ENCODE results near the gene FASTKD1.

DNA sequence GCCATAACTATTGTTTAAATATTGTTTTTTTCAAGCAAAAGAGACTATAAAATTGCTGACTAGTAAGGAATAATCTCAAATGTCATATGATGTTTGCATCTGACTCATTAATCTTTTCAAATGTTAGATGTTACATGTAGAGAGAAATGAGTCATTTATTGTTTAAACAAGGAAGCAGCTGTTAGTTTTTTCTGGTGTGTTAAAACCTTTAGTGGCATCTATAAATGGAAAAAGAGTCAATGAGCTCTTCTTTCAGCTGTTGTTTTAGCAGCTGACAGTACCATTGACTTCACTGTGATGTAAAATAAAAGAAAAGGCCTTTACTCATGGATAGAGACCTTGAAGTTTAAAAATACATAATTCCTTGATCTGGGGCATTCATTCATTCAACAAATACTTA, 66.0 kb downstream of the FASTKD1 start:
- TF ChIP-seq POLR2A (IDR thresholded peaks at IDR 0.05) = no peak
- TF ChIP-seq POLR2AphosphoS5 (IDR thresholded peaks at IDR 0.05) = no peak
